ENCODE data around the gene KCTD8.

DNA sequence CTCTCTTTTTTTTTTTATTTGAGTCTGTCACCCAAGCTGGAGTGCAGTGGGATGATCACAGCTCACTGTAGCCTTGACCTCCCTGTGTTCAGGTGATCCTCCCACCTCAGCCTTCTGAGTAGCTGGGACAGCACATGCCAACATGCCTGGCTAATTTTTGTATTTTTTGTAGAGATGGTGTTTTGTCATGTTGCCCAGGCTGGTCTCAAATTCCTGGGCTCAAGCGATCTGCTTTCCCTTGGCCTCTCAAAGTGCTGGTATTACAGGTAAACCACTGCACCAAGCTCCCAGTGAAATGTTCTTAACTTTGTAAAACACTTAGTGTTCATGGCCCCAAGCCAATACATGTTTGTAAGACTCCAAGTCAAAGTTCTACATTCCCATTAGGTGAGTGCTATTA is 316.1 kb downstream of the KCTD8 start:
- TF ChIP-seq, protein P1, sequence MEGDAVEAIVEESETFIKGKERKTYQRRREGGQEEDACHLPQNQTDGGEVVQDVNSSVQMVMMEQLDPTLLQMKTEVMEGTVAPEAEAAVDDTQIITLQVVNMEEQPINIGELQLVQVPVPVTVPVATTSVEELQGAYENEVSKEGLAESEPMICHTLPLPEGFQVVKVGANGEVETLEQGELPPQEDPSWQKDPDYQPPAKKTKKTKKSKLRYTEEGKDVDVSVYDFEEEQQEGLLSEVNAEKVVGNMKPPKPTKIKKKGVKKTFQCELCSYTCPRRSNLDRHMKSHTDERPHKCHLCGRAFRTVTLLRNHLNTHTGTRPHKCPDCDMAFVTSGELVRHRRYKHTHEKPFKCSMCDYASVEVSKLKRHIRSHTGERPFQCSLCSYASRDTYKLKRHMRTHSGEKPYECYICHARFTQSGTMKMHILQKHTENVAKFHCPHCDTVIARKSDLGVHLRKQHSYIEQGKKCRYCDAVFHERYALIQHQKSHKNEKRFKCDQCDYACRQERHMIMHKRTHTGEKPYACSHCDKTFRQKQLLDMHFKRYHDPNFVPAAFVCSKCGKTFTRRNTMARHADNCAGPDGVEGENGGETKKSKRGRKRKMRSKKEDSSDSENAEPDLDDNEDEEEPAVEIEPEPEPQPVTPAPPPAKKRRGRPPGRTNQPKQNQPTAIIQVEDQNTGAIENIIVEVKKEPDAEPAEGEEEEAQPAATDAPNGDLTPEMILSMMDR (IDR thresholded peaks at IDR 0.05; ENCODE audit: low read depth, low read length, poor library complexity, severe bottlenecking), result no peak
- no peak for TF ChIP-seq EZH2phosphoT487 (IDR thresholded peaks at IDR 0.05; ENCODE audit: borderline replicate concordance, low read length)
